NCI-H82 treated with DMSO at 0.1 percent for 48 hours (cell line): ENCODE results near the gene NEU4.
"Not testable (repeated sequence)": the region's sequence is repeated elsewhere in the genome, so short reads cannot be mapped to it uniquely, and the experiment has no call there.

Experiments
- DNase-seq: peaks from one replicate; lab custom pipeline; 2025; ENCODE audit not compliant: unreplicated experiment; lab: John Stamatoyannopoulos, UW

The NEU4 gene, protein sequence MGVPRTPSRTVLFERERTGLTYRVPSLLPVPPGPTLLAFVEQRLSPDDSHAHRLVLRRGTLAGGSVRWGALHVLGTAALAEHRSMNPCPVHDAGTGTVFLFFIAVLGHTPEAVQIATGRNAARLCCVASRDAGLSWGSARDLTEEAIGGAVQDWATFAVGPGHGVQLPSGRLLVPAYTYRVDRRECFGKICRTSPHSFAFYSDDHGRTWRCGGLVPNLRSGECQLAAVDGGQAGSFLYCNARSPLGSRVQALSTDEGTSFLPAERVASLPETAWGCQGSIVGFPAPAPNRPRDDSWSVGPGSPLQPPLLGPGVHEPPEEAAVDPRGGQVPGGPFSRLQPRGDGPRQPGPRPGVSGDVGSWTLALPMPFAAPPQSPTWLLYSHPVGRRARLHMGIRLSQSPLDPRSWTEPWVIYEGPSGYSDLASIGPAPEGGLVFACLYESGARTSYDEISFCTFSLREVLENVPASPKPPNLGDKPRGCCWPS

DNA sequence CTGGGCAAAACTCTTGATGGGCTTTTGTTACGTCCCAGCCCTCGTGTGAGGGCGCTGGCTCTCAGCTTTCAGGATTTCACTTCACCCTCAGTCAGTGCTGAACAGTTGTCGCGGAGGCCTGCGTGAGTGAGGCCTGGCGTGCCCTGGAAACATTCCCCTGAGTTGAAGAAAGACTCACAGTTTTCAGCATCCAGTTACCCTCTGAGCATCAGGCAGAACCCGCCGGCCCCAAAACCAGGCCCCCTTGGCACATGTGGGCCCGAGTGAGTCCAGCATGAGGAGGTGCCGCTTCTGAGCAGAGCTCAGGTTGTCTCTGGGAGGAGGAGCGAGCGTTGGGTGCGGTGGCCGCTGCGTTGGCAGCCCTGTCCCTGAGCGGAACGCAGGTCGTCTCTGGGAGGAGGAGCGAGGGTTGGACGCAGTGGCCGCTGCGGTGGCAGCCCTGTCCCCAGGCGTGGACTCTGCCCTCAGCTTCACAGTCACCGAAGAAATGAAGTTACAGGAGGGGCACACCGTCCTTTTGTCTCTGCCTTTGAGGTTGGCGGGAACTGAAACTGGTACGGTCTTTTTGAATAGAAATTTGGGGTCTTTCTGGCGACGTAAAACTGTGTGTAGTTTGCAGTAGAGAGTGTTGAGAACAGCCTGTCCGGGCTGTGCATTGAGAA, at the start of gene NEU4:
TSS of gene NEU4 (plus strand) at position 473 of the 662 bp plus-strand sequence. CDS start 5,292 bp downstream, outside the sequence.
- no peak for DNase-seq

DNA sequence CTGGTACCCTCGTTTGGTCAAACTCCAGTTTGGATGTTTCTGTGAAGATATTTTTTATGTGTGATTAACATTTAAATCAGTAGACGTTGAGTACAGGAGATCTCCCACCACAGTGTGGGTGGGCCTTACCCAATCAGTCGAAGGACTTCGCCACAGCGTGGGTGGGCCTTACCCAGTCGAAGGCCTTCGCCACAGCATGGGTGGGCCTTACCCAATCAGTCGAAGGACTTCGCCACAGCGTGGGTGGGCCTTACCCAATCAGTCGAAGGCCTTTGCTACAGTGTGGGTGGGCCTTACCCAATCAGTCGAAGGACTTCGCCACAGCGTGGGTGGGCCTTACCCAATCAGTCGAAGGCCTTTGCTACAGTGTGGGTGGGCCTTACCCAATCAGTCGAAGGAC, 49.1 kb upstream of the NEU4 start:
- DNase-seq: not testable (repeated sequence)

DNA sequence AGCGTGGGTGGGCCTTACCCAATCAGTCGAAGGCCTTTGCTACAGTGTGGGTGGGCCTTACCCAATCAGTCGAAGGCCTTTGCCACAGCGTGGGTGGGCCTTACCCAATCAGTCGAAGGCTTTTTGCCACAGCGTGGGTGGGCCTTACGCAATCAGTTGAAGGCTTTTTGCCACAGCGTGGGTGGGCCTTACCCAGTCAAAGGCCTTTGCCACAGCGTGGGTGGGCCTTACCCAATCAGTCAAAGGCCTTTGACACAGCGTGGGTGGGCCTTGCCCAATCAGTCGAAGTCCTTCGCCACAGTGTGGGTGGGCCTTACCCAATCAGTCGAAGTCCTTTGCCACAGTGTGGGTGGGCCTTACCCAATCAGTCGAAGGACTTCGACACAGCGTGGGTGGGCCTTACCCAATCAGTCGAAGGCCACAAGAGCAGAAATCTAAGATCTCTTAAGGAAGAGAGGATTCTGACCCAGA, 48.7 kb upstream of the NEU4 start:
- no peak for DNase-seq

DNA sequence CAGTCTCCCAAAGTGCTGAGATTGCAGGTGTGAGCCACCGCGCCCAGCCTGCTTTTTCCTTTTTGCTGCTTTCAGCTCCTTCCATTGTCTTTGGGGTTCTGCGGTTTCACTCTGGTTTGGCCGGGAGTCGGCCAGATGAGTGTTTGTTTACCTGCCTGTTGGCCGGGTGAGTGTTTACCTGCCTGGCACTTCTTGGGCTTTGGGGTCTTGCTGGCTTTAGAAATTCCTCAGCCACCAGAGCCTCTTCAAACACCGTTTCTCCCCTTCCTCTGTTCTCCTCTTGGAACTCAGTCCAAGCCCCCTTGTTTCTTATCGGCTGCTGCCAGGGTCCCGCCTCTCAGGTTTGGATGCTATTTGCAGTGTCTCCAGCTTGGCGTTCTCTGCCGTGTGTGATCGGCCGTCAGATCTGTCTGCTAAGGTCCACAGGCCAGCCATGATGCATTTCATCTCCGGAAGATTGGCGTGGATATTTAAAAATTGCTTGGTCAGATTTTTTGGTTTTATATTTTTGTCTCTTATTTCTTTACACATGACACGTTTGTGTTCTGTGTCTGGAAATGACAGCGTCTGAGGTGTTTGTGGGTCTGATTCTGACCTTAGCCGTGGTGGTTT, 46.6 kb upstream of the NEU4 start:
- DNase-seq: no peak

DNA sequence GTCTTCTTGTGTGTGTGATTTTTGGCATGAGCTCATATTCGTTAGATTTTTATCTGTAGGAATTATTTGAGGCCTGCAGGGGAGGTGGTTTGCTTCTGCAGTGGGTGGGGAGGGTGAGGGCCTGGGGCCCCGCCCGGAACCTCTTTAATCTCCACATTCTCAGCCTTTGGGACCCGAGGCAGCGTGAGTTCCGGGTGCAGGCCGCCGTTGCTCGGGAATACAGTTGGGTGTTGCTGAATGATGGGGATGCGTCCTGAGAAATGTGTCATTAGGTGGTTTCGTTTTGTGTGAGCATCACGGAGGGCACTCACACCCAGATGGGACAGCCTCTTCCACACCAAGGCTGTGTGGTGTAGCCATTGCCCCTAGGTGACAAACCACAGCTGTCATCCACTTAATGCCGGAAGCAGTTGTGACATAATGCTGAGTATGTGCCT, 46.0 kb upstream of the NEU4 start:
- DNase-seq: no peak

DNA sequence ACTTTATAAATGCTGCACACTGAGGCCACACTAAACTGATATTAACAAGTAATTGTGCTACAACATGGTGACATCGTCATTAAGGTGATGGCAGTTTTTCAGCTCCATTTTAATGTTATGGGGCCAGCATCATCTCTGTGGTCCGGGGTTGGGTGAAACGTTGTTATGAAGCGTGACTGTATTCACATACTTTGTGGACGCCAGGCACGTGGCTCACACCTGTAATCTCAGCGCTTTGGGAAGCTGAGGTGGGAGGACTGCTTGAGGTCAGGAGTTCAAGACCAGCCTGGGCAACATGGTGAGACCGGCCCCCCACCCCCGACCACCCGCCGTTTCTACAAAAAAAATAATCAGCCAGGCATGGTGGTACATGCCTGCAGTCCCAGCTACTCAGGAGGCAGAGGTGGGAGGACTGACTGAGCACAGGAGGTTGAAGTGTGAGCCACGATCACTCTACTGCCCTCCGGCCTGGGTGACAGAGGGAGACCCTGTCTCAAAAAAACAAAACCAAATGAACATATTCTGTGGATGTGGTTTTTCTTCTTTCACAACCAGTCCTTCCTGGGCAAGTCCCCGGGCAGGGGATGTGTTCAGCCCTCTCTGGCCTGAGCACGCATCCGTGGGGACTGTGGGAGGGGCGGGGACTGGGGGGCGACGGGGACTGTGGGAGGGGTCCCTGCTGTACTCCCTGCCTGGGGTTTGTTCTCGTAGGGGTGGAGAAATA, 45.3 kb upstream of the NEU4 start:
- DNase-seq: no peak

DNA sequence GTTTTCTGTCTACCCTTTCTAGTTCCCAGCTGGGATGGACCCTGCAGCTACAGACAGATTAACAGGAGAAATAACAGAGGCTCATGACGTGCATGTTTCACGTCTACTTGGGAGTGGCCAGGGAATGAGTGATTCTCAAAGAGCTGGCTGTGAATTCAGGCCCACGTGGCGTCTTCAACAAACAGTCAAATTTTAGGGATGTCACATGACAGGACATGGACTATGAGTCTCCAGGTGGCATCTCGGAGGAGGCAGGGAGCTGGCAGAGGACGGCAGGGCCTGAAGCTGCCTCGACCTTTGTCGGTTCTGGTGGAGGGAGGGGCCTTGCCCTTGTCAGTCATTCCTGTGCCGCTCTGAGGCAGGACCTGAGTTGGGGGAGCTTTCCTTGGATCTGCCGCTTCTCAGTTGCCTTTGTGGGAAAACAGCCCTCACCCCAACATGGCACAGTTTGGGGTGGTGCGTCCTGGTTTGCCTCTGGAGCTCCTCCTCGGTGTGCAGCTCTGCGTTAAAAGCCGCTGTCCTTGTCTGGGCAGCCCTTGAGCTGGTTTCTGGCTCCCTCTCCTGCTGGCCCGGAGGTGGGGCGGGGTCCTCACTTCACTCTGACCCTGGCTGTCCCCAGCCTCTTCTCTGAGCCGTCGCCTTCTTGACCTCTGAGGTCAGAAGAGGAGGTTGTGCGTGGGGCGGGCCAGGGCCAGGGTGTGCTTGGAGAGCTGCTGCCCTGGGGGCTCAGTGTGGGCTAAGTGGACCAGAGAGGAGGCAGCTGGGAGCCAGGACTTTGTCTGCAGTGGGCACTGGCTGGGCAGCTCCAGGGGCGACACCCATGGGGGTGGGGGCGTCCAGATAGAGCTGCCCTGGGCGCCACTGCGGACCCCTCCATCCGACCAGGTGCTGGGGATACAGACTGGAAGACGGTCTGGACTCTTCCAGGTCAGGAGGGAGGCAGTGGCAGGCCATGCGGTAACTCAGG, 44.4 kb upstream of the NEU4 start:
- DNase-seq: no peak

DNA sequence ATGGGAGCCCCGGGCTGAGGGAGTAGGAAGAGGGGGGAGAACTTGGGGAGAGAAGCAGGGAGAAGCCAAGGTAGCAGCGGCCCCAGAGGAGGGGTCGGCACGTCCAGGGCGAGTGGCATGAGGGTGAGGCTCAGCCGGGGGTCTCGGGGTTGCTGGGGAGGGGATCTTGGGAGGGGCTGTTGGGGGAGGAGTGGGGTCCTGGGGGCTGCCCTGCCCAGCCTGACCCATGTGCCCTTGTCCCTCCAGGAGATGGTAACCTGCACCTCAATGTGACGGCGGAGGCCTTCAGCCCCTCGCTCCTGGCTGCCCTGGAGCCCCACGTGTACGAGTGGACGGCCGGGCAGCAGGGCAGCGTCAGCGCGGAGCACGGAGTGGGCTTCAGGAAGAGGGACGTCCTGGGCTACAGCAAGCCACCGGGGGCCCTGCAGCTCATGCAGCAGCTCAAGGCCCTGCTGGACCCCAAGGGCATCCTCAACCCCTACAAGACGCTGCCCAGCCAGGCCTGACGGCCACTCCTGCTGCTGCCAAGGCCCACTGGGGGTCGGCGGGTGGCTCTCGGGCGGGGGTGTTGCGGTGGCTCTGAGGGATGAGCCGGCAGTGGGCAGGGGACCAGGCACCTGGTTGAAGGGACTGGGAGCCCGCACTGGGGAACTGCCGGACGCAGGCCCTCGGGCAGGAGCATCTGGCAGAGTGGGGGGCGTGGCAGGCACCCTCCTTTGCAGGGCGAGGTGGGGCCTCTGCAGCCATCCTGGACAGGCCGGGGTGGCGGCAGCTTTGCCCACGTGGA, 41.3 kb upstream of the NEU4 start:
- DNase-seq: no peak

DNA sequence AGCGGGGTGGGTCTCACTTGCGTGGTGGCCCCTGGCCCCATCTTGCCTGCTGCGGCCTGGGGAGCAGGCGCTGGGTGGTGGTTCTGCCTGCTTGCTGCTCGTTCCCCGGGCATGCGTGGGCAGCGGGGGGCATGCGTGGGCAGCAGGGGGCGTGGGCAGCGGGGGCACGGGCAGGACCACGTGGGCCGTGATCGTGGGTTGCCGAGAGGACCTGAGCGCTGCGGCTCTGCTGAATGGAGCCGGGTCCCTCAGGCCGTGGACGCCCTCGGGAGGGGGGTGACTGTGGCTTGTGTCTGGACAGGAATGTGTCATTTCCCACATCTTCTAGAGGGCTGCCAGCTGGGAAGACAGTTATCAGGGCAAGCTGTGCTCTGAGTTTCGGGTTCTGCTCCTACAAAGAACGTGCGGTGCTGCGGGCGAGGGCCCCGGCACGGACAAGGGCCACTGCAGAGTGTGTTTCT, 40.7 kb upstream of the NEU4 start:
- DNase-seq: no peak

DNA sequence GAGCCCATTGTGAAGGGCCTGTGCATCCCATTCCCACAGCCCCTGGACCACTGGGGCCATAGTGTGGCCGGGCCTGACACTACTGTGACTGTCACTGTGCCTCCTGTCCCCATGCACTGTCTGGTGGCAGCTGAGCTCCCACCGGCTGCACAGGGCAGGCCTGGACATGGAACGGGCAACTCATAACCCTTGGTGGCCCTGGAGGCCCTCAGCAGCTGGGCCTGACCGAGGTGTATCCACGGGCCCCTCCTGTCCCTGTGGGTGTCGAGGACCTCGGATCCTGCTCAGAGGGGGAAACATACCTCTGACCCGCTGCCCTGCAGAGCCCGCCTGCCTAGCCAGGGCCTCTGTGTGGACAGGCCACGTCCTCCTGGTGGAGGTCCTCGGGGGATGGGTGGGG, 40.1 kb upstream of the NEU4 start:
- DNase-seq: no peak

DNA sequence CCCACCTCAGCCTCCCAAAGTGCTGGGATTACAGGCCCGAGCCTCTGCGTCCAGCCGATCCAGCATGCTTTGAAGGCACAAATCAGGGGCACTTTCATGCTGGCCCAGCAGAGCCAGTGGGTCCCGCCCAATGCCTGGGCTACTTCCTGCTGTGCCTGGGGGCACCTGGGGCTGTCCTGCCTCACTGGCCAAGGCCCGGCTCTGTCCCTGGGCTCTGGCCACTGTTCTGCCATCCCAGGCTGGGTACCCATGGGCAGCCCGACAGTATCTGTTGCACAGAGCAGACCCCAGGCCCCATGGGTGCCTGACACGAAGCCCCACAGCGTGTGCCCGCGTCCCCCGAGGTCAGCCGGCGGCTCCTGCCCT, 39.2 kb upstream of the NEU4 start:
- no peak for DNase-seq

DNA sequence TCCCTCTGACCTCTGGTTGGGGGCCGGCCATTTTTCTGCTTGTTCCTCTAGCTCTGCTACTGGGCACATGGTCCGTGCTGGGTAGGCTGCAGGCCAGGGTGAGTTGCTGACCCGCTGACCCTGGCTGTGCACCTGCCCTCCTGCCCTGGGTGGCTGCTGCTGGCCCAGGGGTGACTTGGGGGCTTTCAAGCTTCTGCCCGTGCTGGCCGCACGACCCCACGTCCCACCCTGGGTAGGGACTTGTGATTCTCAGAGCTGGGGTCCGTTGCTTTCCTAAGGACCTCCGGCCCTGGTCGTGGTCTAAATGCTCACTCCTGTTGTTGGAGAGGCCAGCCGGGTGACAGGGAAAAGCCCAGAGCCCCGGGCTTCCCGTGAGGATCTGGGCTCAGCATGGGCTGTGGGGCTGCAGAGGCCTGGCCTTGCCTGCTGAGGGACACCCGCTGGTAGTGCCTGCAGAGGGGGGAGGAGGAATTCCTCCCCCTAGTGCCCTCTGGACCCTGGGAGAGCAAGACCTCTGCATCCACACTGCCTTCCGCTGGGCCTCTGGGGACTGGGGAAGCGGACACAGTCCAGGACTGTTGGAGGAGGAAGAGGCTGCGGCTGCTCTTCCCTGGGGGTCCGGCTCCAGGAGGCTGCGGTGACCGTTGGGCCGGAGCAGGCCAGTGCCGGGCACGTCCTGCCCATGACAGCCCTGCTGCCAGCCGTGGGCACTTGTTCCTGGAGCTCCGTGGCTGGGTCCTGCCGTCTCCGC, 38.6 kb upstream of the NEU4 start:
- no peak for DNase-seq

DNA sequence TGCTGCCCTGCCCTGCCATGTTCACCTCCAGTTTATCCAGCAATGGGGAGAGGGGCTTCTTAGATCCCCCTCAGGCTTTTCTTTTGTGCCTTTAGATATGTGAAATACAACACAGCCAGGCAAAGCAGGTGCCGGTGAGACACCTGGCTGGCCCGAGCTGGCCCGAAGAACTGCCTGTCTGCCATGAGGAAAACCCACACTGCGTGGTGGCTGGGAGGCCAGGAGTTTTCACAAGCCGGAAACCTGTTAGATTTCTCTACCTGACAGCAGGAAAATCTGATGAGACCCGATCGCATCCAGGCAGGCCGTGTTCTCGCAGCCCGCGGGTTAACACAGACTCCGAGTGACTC, 38.1 kb upstream of the NEU4 start:
- no peak for DNase-seq

DNA sequence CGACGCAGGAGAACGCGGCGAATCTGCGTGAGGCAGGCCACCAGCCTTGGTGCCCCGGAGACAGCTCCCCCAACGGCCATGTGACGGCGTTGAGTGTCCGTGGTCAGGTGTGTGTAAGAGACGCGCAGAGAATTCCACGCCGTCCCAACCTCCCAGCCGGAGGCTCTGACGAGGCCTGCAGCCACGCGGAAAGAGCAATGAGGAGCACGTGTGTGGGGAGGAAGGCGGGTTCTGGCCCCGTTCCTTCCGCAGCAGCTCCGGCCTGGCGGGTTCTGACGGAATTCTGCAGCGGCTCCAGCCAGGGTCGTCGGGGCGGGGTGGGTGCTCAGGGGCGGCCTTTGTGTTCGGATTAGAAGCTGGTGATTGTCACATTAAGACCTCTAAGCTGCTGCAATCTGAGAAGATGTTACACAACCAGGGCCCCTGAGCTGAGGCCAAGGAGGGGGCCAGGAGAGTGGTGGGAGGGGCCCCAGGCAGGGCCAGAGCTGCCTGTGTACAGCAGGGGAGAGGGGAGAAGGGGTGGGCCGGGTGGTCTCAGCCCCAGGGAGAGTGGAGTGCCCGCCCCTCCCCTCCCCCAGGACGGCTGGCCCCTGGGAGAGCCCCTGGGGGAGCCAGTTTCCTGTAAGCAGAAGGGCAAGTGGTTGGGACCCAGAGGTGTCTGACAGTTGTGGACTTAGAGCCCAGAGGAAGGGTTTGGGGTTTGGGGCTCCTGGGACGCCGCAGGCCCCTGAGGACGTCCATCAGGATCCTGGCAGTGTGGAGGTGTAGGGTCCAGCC, 37.5 kb upstream of the NEU4 start:
- peak; percentile 85 for DNase-seq

DNA sequence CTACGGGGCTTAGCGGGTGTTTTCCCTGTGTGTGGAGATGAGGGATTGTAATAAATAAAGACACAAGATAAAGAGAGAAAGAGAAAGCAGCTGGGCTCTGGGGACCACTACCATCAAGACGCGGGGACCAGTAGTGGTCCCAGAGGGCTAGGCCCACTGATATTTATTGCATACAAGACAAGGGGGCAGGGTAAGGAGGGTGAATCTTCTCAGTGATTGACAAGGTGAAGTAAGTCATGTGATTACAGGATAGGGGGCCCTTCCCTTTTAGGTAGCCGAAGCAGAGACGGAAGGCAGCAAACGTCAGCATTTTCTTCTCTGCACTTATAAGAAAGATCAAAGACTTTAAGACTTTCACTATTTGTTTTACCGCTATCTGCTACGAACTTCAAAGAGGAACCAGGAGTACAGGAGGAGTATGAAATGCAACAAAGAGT, 36.9 kb upstream of the NEU4 start:
- DNase-seq: peak; percentile 54

DNA sequence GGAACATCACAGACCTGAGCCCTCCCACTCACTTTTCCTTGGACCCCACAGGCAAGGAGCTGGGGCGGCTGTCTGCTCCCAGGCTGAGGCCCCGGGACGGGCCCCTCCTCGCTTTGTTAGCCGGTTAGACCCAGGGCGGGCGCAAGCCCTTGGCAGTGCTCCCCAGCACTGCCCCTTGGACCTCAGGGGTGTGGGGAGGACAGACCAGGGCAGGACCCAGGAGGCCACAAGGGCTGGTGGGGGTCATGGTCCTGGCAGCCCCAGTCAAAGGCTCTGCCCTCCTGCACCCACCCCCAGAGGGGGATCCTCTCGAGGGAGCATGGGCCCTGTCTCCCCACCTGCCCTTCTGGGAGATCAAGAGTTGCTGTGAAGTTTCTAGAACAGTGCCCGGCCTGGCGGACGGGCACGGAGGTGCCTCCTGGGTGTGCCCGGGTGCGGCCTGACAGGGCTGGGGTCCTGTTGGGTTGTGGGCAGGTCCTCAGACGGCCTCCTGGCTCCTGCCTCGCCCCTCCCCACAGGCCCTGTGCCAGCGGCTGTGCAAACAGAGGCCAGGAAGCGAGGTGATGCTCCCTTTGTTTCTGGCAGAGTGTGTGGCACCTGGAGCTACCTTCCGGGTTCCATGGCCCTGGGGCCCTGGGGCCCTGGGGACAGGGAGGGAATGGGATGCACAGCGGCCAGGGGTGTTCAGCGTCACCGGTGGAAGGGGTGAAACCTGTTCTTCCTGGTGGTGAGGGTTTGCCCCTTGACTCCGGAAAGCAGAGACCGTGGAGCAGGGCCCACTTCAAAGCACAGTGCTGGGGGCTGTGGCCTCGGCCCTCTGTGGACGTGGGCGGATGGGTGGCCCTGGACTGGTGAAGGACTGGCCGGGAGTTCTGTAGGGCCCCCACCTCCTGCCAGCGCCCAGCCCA, 35.2 kb upstream of the NEU4 start:
- DNase-seq: no peak
